OCI-LY7 (cell line): ENCODE data around the gene PCNX1. TPM values are rescaled to one million over a fixed set of nuclear protein-coding genes. Genes with fewer than 3 reads are reported as not detected.

Experiments used
- BruUV-seq: library from RNA; stranded (reverse); fragments of 400-500 nt; replicated peaks from 2 replicates; lab custom pipeline; 2021; lab: Mats Ljungman, UMichigan
- CTCF ChIA-PET: fragments of 300-600 bp; sonication (Branson Sonifier 250); formaldehyde crosslinking; loops from one replicate; lab custom pipeline; 2022; ENCODE audit warnings: antibody characterized with exemption; ENCODE audit not compliant: unreplicated experiment; lab: Charles Lee
- POLR2A ChIA-PET: fragments of 300-600 bp; sonication (Branson Sonifier 250); formaldehyde crosslinking; loops from one replicate; lab custom pipeline; 2022; ENCODE audit warnings: antibody characterized with exemption; lab: Charles Lee
- DNase-seq: peaks from one replicate; pipeline ENCODE4 v3.0.0-alpha.2; 2015; ENCODE audit warnings: low spot score
- H2AFZ ChIP-seq: fragments of 200-600 bp; sonication (generic), shearing (Covaris generic); 2 replicates; pipeline ENCODE4 v1.6.1; 2014; ENCODE audit warnings: mild to moderate bottlenecking, antibody characterized with exemption, low read length, moderate library complexity
- H3K27ac ChIP-seq: fragments of 200-600 bp; sonication (generic); 2 replicates; pipeline ENCODE4 v1.5.1; 2014; ENCODE audit warnings: mixed run types, low read depth, mild to moderate bottlenecking, moderate library complexity, low read length, inconsistent platforms; ENCODE audit not compliant: poor library complexity, severe bottlenecking
- H3K36me3 ChIP-seq: fragments of 200-600 bp; sonication (generic); 2 replicates; pipeline ENCODE4 v1.6.1; 2014; ENCODE audit warnings: mild to moderate bottlenecking, antibody characterized with exemption, low read length, moderate library complexity, mixed read lengths; ENCODE audit not compliant: insufficient read depth
- H3K4me1 ChIP-seq: fragments of 200-600 bp; sonication (generic); 2 replicates; pipeline ENCODE4 v1.5.1; 2014; ENCODE audit warnings: mild to moderate bottlenecking, low read length; ENCODE audit not compliant: insufficient read depth, poor library complexity, severe bottlenecking
- H3K4me2 ChIP-seq: fragments of 200-600 bp; sonication (generic); 2 replicates; pipeline ENCODE4 v1.6.1; 2014; ENCODE audit warnings: mild to moderate bottlenecking, low read length
- H3K4me3 ChIP-seq: fragments of 200-600 bp; sonication (generic); 2 replicates; pipeline ENCODE4 v1.5.1; 2014; ENCODE audit warnings: mild to moderate bottlenecking, low read depth, low read length; ENCODE audit not compliant: poor library complexity, severe bottlenecking
- H3K79me2 ChIP-seq: fragments of 200-600 bp; sonication (generic); 2 replicates; pipeline ENCODE4 v1.6.1; 2016; ENCODE audit warnings: low read depth, mild to moderate bottlenecking, low read length, moderate library complexity, mixed read lengths; ENCODE audit not compliant: insufficient read depth
- H3K9me2 ChIP-seq: fragments of 200-600 bp; sonication (generic); 2 replicates; pipeline ENCODE4 v1.6.1; 2016; ENCODE audit warnings: mild to moderate bottlenecking, low read length, mixed read lengths; ENCODE audit not compliant: insufficient read depth
- H3K9me3 ChIP-seq: fragments of 200-600 bp; sonication (generic); 2 replicates; pipeline ENCODE4 v1.6.1; 2014; ENCODE audit warnings: mild to moderate bottlenecking, mixed run types, low read length, mixed read lengths
- H4K20me1 ChIP-seq: fragments of 200-600 bp; sonication (generic); 2 replicates; pipeline ENCODE4 v1.6.1; 2014; ENCODE audit warnings: mild to moderate bottlenecking, antibody characterized with exemption, low read length, moderate library complexity, mixed read lengths; ENCODE audit not compliant: insufficient read depth
- CTCF ChIP-seq: fragments of 200-600 bp; sonication (generic); conservative IDR thresholded peaks from 2 replicates; pipeline ENCODE4 v1.5.1; 2014; ENCODE audit warnings: mild to moderate bottlenecking, antibody characterized with exemption, low read length, moderate library complexity, mixed read lengths
- EZH2phosphoT487 ChIP-seq: fragments of 200-600 bp; sonication (generic); IDR thresholded peaks from 2 replicates; pipeline ENCODE4 v1.6.1; 2018; ENCODE audit warnings: low read depth, borderline replicate concordance, mild to moderate bottlenecking, mixed run types, antibody characterized with exemption, low read length, moderate library complexity, mixed read lengths
- intact Hi-C: fragments of 100-400 bp; cut with micrococcal nuclease; formaldehyde crosslinking; loops from one replicate; pipeline ENCODE4 v1.10.0; 2022; ENCODE audit not compliant: unreplicated experiment
- total RNA-seq, 2 experiments: library from RNA; depleted of rRNA in 1 of 2; stranded (reverse); fragments of >200 nt in 1 of 2; shearing (Covaris generic) in 1 of 2; gene quantifications; 2 replicates each; pipeline ENCODE4 v1.2.3, GENCODE V29; 2014 to 2022

The PCNX1 gene
- total RNA-seq, 2 experiments from 2014 or later, result 27.7 to 33.5 TPM

- Histone ChIP-seq H3K4me1 (no peaks in the 10 kb centered on the region), H3K36me3 (no peaks in the 10 kb centered on the region), H3K79me2 (no peaks in the 10 kb centered on the region), H2AFZ (no peak overlapping the region), H3K4me3 (no peak overlapping the region), H3K4me2 (no peak overlapping the region), H3K27ac (no peak overlapping the region), H3K9me3 (no peaks in the 10 kb centered on the region), H3K9me2 (no peaks in the 10 kb centered on the region), H4K20me1 (no peaks in the 10 kb centered on the region)
- BruUV-seq, result no TSS peak
- intact Hi-C loops, result no loop called here
- POLR2A ChIA-PET, result interaction anchor here (0.6 kb wide), 1 partner anchor 309 kb away, joined by 3 read pairs; no protein-coding TSS in a partner anchor
- CTCF ChIA-PET, result no interaction called here
- no peak for DNase-seq
- TF ChIP-seq CTCF (no peak), EZH2phosphoT487 (no peak)
Observed at GRCh38 chr14:70894868-70895267, 12.4 kb upstream of the PCNX1 start.

GRCh38 chr14:70896317-70896716, 10.9 kb upstream of the PCNX1 start:
- DNase-seq, result no peak
- H3K79me2 ChIP-seq, result no peaks in the 10 kb centered on the region
- BruUV-seq, result no TSS peak
- no peaks in the 10 kb centered on the region for H3K4me1 ChIP-seq
- H3K36me3 ChIP-seq, result no peaks in the 10 kb centered on the region
- H3K4me3 ChIP-seq, result no peak overlapping the region
- H3K9me2 ChIP-seq, result no peaks in the 10 kb centered on the region
- H2AFZ ChIP-seq, result no peak overlapping the region
- ChIA-PET CTCF (no interaction called here), POLR2A (no interaction called here)
- intact Hi-C loops, result no loop called here
- H3K27ac ChIP-seq, result no peak overlapping the region
- no peak overlapping the region for H3K4me2 ChIP-seq
- H4K20me1 ChIP-seq, result no peaks in the 10 kb centered on the region
- no peaks in the 10 kb centered on the region for H3K9me3 ChIP-seq
- no peak for TF ChIP-seq CTCF
- TF ChIP-seq EZH2phosphoT487, result no peak

GRCh38 chr14:70896981-70897380, 10.3 kb upstream of the PCNX1 start:
- intact Hi-C loops, result no loop called here
- no peaks in the 10 kb centered on the region for H3K79me2 ChIP-seq
- no peak for DNase-seq
- no peaks in the 10 kb centered on the region for H3K36me3 ChIP-seq
- CTCF ChIA-PET, result no interaction called here
- no peaks in the 10 kb centered on the region for H3K9me2 ChIP-seq
- H3K9me3 ChIP-seq, result no peaks in the 10 kb centered on the region
- no peak overlapping the region for H3K4me3 ChIP-seq
- no TSS peak for BruUV-seq
- no peaks in the 10 kb centered on the region for H3K4me1 ChIP-seq
- no peak overlapping the region for H2AFZ ChIP-seq
- H4K20me1 ChIP-seq, result no peaks in the 10 kb centered on the region
- TF ChIP-seq EZH2phosphoT487 (no peak), CTCF (no peak)
- no peak overlapping the region for H3K4me2 ChIP-seq
- POLR2A ChIA-PET, result no interaction called here
- H3K27ac ChIP-seq, result no peak overlapping the region
